ENCODE measurements around the gene TRPM4.

The TRPM4 gene

DNA sequence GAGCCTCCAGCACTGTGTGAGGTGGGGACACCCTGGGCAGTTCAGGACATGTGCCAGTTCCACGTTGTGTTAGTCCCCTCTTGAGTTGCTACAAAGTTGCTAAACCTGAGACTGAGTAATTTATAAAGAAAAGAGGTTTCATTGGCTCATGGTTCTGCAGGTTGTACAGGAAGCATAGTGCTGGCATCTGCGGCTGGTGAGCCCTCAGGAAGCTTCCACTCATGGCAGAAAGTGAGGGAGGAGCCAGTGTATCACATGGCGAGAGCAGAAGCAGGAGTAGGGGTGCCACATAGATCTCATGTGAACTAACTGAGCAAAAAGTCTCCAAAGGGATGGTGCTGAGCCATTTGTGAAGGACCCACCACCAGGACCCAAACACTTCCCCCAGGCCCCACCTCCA lies 33.2 kb downstream of the TRPM4 start:
- Histone ChIP-seq H3K4me1 (ENCODE audit: insufficient read depth, low read length, poor library complexity, severe bottlenecking) (peaks cover 12% of the 10 kb centered on the region), H3K79me2 (ENCODE audit: insufficient read depth, low read length) (no peaks in the 10 kb centered on the region), H3K4me2 (ENCODE audit: low read depth, low read length, poor library complexity, severe bottlenecking) (no peak overlapping the region), H3K9me2 (replicated peaks; ENCODE audit: low read depth, low read length) (no peaks in the 10 kb centered on the region), H3K9ac (ENCODE audit: low read depth, low read length, poor library complexity, severe bottlenecking) (no peak overlapping the region), H3K27me3 (ENCODE audit: insufficient read depth, low read length, poor library complexity, severe bottlenecking) (no peaks in the 10 kb centered on the region), H3K9me3 (ENCODE audit: insufficient read depth, low read depth, low read length) (peaks cover 2% of the 10 kb centered on the region; the same call in 1 of the 2 replicates), H3K36me3 (ENCODE audit: insufficient read depth, low read length) (no peaks in the 10 kb centered on the region), H3F3A (ENCODE audit: low read depth) (no peaks in the 10 kb centered on the region), H2AFZ (ENCODE audit: low read length) (no peak overlapping the region), H4K20me1 (ENCODE audit: insufficient read depth, low read length, poor library complexity, severe bottlenecking) (no peaks in the 10 kb centered on the region), H3K4me3 (ENCODE audit: low read length, poor library complexity, severe bottlenecking) (no peak overlapping the region)
- TF ChIP-seq, protein P1, sequence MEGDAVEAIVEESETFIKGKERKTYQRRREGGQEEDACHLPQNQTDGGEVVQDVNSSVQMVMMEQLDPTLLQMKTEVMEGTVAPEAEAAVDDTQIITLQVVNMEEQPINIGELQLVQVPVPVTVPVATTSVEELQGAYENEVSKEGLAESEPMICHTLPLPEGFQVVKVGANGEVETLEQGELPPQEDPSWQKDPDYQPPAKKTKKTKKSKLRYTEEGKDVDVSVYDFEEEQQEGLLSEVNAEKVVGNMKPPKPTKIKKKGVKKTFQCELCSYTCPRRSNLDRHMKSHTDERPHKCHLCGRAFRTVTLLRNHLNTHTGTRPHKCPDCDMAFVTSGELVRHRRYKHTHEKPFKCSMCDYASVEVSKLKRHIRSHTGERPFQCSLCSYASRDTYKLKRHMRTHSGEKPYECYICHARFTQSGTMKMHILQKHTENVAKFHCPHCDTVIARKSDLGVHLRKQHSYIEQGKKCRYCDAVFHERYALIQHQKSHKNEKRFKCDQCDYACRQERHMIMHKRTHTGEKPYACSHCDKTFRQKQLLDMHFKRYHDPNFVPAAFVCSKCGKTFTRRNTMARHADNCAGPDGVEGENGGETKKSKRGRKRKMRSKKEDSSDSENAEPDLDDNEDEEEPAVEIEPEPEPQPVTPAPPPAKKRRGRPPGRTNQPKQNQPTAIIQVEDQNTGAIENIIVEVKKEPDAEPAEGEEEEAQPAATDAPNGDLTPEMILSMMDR (conservative IDR thresholded peaks at IDR 0.05; ENCODE audit: low read length) = no peak
- no peak for TF ChIP-seq EZH2phosphoT487 (IDR thresholded peaks at IDR 0.05; ENCODE audit: borderline replicate concordance)

DNA sequence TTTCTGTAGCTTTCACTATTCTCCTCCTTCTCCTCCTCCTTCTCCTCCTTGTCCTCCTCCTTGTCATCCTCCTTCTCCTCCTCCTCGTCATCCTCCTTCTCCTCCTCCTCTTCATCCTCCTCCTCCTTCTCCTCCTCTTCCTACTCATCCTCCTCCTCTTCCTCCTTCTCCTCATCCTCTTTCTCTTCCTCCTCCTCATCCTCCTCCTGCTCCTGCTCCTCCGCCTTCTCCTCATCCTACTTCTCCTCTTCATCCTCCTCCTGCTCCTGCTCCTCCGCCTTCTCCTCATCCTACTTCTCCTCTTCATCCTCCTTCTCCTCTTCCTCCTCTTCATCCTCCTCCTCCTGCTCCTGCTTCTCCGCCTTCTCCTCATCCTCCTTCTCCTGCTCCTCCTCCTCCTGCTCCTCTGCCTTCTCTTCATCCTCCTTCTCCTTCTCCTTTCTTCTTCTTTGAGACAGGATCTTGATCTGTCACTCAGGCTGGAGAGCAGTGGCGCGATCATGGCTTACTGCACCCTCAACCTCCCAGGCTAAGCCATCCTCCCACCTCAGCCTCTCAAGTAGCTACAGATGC lies 36.3 kb downstream of the TRPM4 start:
- TF ChIP-seq, protein P1 (conservative IDR thresholded peaks at IDR 0.05; ENCODE audit: low read length) = no peak
- no peak for TF ChIP-seq EZH2phosphoT487 (IDR thresholded peaks at IDR 0.05; ENCODE audit: borderline replicate concordance)
- Histone ChIP-seq H3K9ac (ENCODE audit: low read depth, low read length, poor library complexity, severe bottlenecking) (no peak overlapping the region), H3K27me3 (ENCODE audit: insufficient read depth, low read length, poor library complexity, severe bottlenecking) (no peaks in the 10 kb centered on the region), H3K4me3 (ENCODE audit: low read length, poor library complexity, severe bottlenecking) (no peak overlapping the region), H3F3A (ENCODE audit: low read depth) (no peaks in the 10 kb centered on the region), H3K4me1 (ENCODE audit: insufficient read depth, low read length, poor library complexity, severe bottlenecking) (peaks cover 12% of the 10 kb centered on the region), H3K4me2 (ENCODE audit: low read depth, low read length, poor library complexity, severe bottlenecking) (no peak overlapping the region), H3K9me2 (replicated peaks; ENCODE audit: low read depth, low read length) (no peaks in the 10 kb centered on the region), H3K9me3 (ENCODE audit: insufficient read depth, low read depth, low read length) (peaks cover 2% of the 10 kb centered on the region; the same call in 1 of the 2 replicates), H3K36me3 (ENCODE audit: insufficient read depth, low read length) (no peaks in the 10 kb centered on the region), H3K79me2 (ENCODE audit: insufficient read depth, low read length) (no peaks in the 10 kb centered on the region), H4K20me1 (ENCODE audit: insufficient read depth, low read length, poor library complexity, severe bottlenecking) (no peaks in the 10 kb centered on the region), H2AFZ (ENCODE audit: low read length) (no peak overlapping the region; the same call in 1 of the 2 replicates)

DNA sequence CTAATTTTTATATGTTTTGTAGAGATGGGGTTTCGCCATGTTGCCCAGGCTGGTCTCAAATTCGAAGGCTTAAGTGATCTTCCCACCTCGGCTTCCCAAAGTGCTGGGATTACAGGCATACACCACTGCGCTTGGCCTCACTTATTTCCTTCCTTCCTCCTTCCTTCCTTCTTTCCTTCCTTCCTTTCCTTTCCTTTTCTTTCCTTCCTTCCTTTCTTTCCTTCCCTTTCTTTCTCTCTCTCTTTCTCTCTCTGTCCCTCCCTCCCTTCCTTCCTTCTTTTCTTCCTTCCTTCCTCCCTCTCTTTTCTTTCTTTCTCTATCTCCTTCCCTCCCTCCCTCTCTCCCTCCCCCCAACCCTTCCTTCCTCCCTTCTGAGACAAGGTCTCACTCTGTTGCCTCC lies 36.8 kb downstream of the TRPM4 start:
- no peaks in the 10 kb centered on the region for H4K20me1 ChIP-seq (ENCODE audit: insufficient read depth, low read length, poor library complexity, severe bottlenecking)
- no peaks in the 10 kb centered on the region for H3K9me2 ChIP-seq (replicated peaks; ENCODE audit: low read depth, low read length)
- TF ChIP-seq, protein P1 (conservative IDR thresholded peaks at IDR 0.05; ENCODE audit: low read length) = no peak
- TF ChIP-seq EZH2phosphoT487 (IDR thresholded peaks at IDR 0.05; ENCODE audit: borderline replicate concordance) = no peak
- H3K27me3 ChIP-seq (ENCODE audit: insufficient read depth, low read length, poor library complexity, severe bottlenecking) = no peaks in the 10 kb centered on the region
- no peaks in the 10 kb centered on the region for H3K79me2 ChIP-seq (ENCODE audit: insufficient read depth, low read length)
- no peak overlapping the region for H3K4me3 ChIP-seq (ENCODE audit: low read length, poor library complexity, severe bottlenecking)
- no peaks in the 10 kb centered on the region for H3F3A ChIP-seq (ENCODE audit: low read depth)
- peaks cover 9% of the 10 kb centered on the region for H3K4me1 ChIP-seq (ENCODE audit: insufficient read depth, low read length, poor library complexity, severe bottlenecking)
- no peak overlapping the region; the same call in 1 of the 2 replicates for H2AFZ ChIP-seq (ENCODE audit: low read length)
- no peak overlapping the region for H3K4me2 ChIP-seq (ENCODE audit: low read depth, low read length, poor library complexity, severe bottlenecking)
- H3K9ac ChIP-seq (ENCODE audit: low read depth, low read length, poor library complexity, severe bottlenecking) = no peak overlapping the region
- H3K9me3 ChIP-seq (ENCODE audit: insufficient read depth, low read depth, low read length) = peaks cover 2% of the 10 kb centered on the region; the same call in 1 of the 2 replicates
- H3K36me3 ChIP-seq (ENCODE audit: insufficient read depth, low read length) = no peaks in the 10 kb centered on the region

Measured in Loucy (cell line).